Stimulated activated CD4-positive, alpha-beta T cell treated with anti-CD3 and anti-CD28 coated beads, Interleukin-15, amount 100 ng/mL, for 1 hour (primary cell): Measurements from ENCODE around the gene KCNJ2.

Source experiments
- DNase-seq, 2 donors: peaks; one replicate each; pipeline ENCODE4 v3.0.0-alpha.2; 2020; ENCODE audit warnings: low read depth in 1 of 2, low spot score in 1 of 2

KCNJ2 gene

DNA sequence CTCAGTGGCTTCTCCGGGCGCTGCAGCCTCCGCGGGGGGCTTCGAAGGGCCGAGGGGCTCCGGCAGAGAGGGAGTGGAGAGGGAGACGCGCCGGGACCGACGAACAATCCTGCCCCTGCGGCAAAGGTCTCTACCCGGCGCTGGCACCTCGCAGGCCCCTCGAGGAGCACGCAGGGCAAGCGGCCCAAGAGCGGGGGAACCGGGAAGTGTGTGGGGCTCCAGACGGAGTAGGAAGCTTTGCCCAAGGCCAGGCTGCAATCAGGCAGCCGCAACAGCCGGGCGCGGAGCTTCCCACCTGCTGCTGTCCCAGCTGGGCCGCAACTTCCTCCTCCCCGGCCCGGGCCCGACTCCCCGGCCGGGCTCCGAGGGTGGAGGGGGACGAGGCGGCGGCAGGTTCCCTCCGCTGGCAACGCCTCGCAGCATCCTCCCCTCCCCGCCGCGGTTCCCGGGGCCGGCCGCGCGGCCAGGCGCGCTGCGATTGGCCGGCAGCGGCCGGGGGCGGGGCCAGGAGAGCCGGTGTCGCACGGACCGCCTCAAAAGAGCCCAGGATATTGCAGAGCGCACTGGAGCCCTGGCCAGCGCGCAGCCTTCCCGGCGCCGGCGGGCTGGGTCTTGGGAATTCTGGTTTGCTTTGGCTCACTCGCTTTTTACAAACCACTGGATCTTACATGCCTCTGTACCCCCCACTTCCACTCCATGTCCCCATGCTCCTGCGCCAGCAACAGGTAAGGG is at the start of gene KCNJ2:
Gene KCNJ2, plus strand, starts transcription at position 556 of the 732 bp plus-strand sequence. CDS start 5,508 bp downstream, outside the sequence.
- DNase-seq = peak in 1 of 2 donors; percentile 25

DNA sequence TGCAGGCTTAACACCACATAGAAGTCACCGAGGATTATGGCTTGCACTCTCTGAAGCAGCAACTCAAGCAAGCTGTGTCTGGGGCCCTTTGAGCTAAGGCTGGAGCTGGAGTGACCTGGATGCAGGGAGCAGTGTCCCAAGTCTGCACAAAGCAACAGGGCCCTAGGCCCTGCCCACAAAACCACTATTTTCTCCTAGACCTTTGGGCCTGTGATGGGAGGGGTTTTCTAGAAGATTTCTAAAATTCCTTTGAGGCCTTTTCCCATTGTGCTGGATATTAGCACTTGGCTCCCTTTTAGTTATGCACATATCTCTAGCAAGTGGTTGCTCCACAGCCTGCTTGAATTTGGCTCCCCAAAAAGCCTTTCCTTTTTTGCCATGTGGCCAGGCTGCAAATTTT is 49.8 kb upstream of the KCNJ2 start:
- DNase-seq = no peak

DNA sequence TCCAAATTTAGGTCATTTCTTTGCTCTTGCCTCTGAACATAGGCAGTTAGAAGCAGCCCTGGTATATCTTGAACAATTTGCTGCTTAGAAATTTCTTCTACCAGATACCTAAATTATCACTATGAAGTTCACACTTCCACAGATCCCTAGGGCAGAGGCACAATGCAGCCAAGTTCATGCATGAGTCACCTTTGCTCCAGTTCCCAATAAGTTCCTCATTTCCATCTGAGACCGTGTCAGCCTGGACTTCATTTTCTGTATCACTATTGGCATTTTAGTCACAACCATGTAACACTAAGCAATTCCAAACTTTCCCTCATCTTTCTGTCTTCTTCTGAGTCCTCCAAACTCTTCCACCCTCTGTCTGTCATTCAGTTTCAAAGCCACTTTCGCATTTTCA is 49.3 kb upstream of the KCNJ2 start:
- DNase-seq = no peak

DNA sequence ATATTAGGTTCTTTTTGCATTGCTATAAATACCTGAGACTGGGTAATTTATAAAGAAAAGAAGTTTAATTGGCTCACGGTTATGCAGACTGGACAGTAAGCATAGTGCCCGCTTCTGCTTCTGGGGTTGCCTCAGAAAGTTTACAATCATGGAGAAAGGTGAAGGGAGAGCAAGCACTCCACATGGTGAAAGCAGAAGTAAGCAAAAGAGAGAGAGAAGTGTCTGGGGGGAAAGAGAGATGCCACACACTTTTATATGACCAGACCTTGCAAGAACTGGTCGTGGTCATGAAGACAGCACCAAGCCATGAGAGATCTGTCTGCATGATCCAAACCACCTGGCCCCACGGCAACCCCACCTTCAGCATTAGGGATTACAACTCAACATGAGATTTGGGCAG is 48.9 kb upstream of the KCNJ2 start:
- DNase-seq = no peak

DNA sequence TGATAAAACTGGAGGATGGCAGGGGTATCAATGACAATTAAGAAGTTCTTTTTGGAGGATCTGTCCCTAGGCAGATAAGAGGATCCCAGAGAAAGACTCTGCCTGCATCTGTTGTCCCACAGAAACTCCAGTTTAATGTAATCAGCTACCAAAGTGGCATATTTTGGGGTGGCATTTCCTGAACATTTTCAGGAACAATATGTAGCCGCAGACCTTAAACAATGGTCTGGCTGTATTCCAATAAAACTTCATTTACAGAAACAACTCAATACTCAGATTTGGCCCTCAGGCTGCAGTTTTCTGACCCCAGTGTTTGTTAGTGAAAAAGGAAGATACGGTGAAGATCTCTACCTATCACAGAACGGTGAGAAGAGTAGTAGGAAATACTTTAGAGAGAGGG is 48.2 kb upstream of the KCNJ2 start:
- DNase-seq = no peak

DNA sequence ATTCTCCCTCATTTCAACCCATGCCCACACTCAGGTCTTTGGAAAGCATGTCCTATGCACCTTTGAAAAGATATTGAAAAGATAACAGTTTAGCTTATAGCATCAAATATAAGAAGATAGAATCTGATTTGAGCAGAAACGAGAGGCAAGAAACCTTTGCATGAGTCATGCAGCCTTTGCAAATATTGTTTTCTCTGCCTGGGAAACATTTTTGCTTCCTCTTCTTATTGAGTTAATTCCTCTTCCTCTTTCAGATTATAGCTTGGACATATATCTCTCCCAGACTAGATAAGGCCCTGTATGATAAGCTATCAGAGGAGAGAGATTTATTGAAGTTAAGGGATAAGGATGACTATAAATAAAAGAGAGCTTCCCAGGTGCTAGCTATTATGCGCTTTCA is 46.1 kb upstream of the KCNJ2 start:
- no peak for DNase-seq

DNA sequence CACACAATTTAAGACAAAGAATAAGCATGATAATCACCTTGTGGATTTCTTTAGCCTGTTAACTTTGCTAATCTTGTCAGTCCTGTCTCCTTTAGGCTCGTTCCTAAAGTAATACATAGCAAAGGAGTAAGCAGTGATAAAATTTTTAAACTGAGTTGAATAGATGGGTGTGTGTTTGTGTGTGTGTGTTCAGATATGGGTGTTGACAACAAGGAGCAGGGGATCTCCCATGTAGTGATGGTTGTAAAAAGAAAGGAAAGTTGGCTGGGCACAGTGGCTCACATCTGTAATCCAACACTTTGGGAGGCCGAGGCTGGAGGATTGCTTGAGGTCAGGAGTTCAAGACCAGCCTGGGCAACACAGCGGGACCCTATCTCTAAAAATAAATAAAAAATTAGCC is 44.6 kb upstream of the KCNJ2 start:
- DNase-seq = no peak

DNA sequence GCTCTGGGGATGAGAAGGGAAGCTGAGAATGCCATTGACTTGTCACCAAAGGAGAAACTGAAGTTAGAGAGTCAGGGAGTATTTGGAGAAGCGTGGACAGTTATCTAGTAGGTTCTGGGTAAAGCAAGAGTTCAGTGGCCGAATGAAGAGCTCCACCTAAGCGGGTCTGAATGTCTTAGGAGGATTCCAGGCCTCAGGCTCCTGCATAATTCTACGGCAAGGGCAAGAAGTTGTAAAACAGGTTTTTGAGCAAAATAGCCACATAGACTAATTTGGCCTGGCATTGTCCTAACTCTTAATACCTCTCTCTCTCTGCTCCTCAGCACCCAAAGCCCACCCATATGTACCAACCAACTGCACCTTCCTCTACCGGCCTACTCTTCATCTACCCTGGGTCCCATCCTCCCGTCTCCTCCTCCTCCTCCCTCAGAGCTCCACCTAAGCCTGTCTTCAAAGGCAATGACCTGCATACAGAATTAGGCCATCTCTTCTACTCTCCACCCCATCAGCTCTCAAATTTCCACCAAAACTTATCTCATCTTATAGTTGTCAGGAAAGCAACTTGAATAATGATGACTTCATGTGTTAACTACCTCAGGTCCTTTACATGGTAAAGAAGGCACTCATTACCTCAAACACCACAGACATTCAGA is 42.0 kb upstream of the KCNJ2 start:
- no peak for DNase-seq

DNA sequence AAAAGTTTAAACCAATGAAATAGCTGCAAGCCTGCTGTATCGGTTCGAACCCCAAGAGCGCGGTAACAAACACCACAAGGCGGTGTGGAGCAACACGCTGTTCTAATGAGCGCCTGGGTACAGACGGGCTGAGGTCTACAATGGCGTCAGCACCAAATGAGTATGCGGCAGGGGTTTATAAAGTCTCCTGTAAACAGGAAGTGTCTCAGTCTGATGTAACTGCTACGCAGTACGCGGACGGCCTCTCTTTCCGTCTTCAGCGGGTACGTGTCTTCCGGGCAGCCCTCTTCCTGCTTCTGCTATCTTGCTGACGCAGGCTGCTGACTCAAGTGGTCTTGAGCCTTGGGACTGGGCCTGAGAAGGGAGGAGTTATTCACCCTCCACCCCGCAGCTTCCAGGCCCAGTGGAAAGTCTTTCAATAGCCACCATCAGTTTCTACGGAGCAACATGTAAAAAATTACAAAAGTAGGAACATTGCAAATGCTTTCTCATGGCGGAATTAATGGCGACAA is 40.5 kb upstream of the KCNJ2 start:
- DNase-seq = no peak

DNA sequence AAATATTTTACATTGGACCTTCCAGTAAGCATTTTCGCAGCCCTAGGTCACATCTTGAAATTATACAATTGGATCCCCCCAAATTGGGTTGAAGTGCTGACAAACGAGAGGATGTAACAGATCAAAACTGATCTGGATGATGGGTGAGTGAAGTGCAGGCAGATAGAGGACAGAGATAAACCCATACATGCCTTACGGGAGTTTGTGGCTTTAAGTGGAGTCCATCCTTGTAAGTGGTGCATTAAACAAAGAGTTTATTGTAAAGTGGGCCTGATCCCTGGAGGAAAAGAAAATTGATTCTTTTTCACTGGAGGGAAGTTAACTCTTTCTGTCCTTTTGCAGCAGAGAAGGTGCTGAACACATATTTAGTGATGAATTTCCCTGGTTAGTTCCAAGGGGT is 39.0 kb upstream of the KCNJ2 start:
- DNase-seq = no peak

DNA sequence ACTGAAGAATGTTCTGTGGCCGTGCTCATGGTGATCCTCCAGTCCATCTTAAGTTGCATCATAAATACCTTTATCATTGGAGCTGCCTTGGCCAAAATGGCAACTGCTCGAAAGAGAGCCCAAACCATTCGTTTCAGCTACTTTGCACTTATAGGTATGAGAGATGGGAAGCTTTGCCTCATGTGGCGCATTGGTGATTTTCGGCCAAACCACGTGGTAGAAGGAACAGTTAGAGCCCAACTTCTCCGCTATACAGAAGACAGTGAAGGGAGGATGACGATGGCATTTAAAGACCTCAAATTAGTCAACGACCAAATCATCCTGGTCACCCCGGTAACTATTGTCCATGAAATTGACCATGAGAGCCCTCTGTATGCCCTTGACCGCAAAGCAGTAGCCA is 36.8 kb upstream of the KCNJ2 start:
- no peak for DNase-seq

DNA sequence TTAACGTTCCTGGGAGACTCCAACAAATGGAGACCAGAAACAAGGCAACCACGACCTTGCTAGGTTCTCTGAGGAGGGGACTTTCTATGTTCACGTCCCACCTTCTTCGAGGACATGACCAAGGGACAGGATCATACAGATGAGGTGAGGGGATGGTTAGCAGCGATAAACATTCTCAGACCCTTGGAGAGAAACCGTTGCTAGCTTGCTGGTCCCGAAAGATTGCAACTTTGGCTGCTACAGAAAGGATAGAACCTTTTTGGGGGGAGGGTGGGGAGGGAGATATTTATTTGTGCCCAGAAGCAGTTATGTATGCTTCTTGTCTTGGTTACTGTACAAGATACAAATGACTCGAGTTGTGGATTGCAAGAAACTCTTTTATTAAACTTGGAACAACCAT is 35.3 kb upstream of the KCNJ2 start:
- no peak for DNase-seq

DNA sequence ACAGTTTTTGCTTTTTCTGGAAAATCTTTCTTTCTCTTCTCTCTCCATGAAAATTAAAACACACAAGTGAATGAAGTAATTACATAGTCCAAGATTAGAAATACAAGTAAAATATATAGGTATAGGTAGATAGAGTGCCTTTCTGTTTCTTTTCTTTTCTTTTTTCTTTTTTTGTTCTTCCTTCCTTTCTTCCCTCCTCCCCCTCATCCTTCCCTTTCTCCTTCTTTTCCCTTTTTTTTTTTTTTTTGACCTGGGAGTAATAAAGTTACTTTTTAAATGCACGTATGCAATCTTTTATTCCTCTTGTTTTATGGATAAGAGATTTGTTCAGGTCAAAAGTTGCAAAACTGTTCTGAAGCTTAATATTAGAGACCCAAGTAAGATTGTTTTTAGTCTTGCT is 34.6 kb upstream of the KCNJ2 start:
- no peak for DNase-seq

DNA sequence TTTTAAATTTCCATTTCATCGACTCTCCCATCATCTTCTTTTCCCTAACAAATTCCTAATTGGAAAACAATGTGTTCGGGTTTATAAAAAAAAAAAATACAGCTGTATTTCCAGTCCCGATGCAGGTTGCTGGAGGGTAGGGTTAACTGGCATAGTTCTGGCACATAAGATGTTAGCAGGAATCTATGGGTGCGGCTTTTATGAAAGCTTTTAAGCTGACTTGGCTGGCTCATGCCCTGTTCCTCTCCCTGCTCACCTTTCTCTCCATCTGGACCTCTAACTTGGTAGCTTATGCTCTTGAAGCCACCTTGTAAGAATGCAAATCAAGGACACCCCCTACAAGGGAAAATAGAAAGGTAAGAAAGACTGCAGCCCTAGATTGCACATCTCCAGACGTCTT is 33.2 kb upstream of the KCNJ2 start:
- DNase-seq = no peak

DNA sequence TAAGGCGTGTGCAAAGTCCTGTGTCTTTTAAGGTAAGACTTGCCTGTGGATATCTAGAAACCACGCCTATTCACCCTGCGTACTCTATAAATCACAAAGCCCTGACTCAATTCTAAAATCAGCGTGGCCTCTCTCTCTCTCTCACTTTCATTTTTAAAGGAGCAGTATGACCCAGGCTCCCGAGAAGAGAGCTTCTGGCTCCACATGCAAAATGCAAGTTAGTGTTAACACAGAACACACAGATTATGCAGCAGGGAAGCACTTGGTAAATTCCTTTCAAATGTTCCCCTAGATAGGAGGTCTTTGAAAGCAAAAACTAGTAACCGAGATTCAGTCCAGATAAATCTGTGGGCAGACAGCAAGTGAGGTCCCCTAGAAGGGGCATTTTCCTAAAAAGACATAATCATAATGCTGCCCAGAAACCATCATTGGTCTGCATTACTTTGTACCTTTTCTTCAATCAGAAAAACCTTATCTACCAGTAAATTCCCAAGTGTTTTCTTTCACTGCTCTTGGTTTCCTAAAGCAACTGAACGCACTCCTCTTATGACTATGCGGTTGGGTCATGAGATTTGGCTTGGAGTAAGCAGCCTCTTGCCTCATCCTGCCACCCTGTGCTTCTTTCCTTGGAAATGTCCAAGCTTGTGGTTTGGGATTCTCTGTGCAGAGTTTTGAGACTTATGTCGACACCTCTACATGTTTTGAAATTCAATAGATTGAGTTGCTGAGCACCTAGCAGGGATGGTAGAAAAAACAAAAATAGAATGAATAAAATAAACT is 31.7 kb upstream of the KCNJ2 start:
- no peak for DNase-seq

DNA sequence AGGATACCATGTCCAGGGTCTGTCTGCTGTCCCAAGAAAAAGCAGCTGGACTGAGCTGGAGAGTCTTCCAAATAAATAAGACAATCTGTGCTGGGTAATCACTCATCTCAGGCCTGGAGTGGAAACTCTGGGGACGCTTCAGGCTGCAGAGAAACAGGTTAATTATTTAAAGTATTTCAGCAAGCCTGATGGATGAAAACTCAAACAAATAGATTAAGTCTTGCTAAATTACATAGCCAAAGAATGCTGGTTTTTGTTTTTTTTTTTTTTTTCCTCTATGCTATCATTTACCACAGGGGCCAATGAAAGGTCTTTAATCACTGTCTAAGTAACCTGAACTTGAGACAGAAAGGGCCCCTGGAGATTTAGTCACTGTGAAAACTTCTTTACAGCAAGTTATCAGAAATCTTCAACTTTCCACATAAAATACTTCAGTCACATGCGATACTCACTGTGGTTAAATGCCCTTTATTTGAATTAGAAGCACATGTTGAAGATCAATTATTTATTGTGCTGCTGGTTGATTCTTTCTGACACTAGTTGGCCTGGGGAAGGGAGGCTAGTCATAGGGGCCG is 31.0 kb upstream of the KCNJ2 start:
- DNase-seq = no peak

DNA sequence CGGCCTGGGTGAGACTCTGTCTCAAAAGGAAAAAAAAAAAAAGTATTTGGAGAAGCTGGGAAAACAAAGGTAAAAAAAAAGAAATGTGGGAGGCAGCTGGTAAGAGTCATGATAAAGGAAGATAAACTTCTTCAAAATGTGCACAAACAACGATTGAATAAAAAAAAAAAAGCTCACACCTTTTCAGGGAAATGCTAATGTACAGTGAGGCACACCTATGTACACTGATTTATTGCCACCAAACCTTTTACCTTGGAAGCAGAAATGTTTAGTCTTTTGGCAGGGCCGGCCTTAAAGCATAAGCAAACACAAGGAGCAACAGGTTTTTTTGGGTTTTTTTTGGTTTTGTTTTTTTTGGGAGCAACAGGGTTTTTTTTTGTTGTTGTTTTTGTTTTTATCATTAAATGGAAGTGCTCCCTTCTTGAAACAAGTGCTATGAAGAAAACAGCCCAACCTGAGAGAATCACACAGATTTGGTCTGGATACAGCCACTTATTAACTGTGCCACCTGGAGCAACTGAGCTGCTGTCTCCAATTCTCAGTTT is 29.8 kb upstream of the KCNJ2 start:
- DNase-seq = no peak

DNA sequence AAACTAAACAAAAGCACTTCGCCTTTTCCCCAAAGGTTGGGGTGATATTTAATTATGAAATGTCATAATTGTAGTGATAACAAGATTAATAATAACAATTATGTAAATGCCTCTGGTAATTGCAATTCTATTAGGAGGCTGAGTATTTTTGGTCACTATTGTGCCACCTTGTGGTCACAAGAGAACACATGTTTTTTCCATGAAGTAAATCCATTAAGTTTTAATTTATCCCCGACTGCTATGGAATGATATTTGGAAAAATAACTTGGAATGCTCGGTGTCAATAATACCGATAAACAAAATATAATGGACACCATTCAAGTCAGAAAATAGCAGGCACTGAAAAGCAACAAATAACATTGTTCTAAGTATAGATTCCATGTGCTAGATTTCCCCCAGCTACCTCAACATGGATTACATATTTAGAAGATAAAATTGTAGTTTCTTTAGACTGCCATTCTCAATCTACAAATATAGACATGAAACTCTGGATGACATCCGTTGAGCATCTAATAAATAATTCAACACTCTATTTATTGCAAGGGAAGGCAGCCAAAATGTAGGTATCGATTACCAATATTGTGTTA is 25.0 kb upstream of the KCNJ2 start:
- DNase-seq = no peak

DNA sequence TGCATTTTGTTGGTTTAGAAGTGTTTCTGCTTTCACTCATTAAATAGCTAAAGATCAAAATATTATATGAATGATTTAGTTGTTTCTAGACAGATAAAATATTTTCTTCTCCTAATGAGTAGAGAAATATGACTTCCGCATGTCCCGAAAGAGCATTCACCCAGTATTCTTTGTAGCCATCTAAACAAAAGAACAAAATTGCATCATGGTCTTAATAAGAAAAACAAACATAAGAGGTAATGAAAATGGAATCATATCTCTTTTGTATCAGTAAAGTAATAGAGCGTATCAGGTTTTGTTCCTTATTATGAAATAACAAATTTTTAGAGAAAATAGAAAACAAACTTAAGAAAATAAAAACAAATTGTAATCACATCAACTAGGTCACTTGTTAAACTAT is 16.1 kb upstream of the KCNJ2 start:
- no peak for DNase-seq

DNA sequence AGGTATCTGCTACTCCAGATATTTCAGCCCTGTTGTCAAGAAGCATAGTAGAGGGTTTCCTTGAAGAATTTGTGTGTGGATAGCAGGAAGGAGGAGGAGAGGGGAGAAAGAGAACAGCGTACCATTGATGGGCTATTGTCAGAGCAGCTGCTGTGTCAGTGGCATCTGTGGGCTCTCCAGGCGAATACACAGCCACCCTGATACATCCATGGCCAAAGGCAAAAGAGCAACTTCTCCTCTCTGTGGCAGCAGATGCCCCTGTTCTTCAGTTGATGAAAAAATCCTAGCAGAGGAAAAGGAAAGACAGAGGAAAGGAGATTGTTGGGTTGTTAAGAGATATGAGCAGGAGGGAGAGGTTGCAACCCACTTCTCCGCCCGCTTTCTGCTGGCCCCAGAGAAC is 12.2 kb upstream of the KCNJ2 start:
- no peak for DNase-seq

DNA sequence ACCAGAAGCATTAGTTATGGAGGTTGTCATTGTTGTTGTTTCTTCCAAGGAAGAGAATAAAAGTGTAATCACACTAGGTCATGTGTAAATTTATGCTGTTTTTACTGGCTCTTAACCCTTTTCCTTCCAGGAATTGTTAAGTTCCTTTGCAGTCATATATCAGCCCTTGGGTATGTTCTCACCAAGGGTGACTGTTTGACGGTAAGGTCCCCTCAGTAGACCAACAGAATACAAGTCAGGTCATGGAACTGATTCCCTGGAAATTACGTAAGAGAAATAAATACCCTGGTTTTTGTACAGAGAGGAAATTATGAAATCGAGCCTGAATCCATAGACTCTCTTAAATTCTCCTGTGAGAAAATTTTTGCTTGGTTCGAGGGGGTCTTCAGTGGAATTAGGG is 11.2 kb upstream of the KCNJ2 start:
- no peak for DNase-seq
